T-helper 2 cell treated with Interferon-gamma antibody and Interleukin-4, amounts not matched to agents 100 ng/mL and 5 ng/mL, for 36 hours (primary cell): ENCODE data around the gene OCRL. TPM values are rescaled to one million over a fixed set of nuclear protein-coding genes. Genes with fewer than 3 reads are reported as not detected.

ENCODE experiments used
- intact Hi-C: fragments of 100-400 bp; cut with micrococcal nuclease; formaldehyde crosslinking; loops from one replicate; pipeline ENCODE4 v1.15.1; 2023
- total RNA-seq: library from RNA; stranded (reverse); gene quantifications from 2 replicates; pipeline ENCODE4 v1.2.3, GENCODE V29; 2022

OCRL gene
- total RNA-seq, 1 donor from 2014 or later: 3.2 TPM

- intact Hi-C loops: no loop called here
Measured at GRCh38 chrX:129632443-129632842, 92.4 kb downstream of the OCRL start.

- intact Hi-C loops: no loop called here
Measured at GRCh38 chrX:129634541-129634940, 94.5 kb downstream of the OCRL start.

GRCh38 chrX:129636175-129636681, 96.2 kb downstream of the OCRL start:
- intact Hi-C loops: no loop called here

GRCh38 chrX:129637217-129638109, 97.4 kb downstream of the OCRL start:
- intact Hi-C loops: loop anchor here (1.0 kb wide), 1 partner anchor 186 kb away; no protein-coding TSS in a partner anchor

- intact Hi-C loops: no loop called here
Measured at GRCh38 chrX:129638917-129639316, 98.9 kb downstream of the OCRL start.

GRCh38 chrX:129640737-129641136, 100.7 kb downstream of the OCRL start:
- intact Hi-C loops: no loop called here

GRCh38 chrX:129641469-129641868, 101.4 kb downstream of the OCRL start:
- intact Hi-C loops: no loop called here

GRCh38 chrX:129641941-129642340, 101.9 kb downstream of the OCRL start:
- intact Hi-C loops: no loop called here

Other genes with a start within 250 kb of the OCRL start
- not detected in 2 replicates for gene SMARCA1, start 16.8 kb upstream of the OCRL start, total RNA-seq
- gene APLN, start 114.7 kb downstream of the OCRL start, total RNA-seq: 0.05 and 0.07 TPM in 2 replicates
- gene XPNPEP2, start 198.7 kb downstream of the OCRL start, total RNA-seq: 0.48 and 0.82 TPM in 2 replicates
- gene SASH3, start 239.7 kb downstream of the OCRL start, total RNA-seq: 199 and 210 TPM in 2 replicates